Measurements from ENCODE around the gene ZNF862. TPM values are rescaled to one million over a fixed set of nuclear protein-coding genes. Genes with fewer than 3 reads are reported as not detected.
A peak's percentile ranks its signal among the peaks of the same experiment; 100 is the strongest.

Gene ZNF862
- 10 to 100 TPM; 18.1 to 20.9 (median 19.8) TPM for polyA plus RNA-seq (ENCODE audit: insufficient read length in 4 of 4)

DNA sequence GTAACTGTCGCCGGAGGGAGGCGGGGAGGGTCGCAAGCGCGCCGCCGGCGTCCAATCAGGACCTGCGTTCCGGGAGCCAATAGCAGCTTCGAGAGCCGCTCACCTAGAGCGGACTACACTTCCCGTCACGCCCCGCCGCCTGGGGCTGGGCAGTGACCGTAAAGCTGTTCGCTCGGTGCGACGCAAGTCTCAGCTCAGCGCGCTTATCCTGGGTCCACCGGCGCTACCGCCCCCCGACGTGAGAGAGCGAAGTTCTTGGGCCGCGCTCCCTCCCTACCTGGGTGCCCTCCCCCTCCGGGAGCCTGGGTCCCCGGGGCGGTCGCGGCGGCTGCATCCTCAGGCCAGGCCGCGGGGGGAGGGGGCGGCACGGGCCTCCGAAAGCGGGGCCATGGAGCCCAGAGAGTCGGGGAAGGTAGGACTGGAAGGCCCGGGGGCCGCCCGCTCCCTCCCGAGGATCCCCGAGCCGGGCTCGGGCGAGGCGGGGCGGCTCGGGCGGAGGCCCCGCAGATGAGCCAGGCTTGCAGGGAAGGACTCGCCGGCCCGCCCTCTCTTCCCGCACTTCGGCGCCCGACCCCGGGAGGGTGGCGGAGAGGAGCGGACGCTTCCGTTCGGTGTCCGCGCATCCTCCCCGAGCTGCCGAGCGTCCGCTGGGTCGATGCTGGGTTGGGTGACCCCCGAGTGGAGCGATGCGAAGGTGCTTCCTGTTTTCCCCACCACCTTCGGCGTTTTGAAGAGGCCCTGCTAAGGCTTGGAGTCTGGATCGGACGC is at the start of gene ZNF862:
TSS of gene ZNF862 (plus strand) at position 152 of the 768 bp plus-strand sequence. CDS start at position 389, 237 bp downstream.
- DNase-seq (ENCODE audit: low read depth in 4 of 4, low spot score in 3 of 4) = peak; percentile 93 to 95 (median 94)

DNA sequence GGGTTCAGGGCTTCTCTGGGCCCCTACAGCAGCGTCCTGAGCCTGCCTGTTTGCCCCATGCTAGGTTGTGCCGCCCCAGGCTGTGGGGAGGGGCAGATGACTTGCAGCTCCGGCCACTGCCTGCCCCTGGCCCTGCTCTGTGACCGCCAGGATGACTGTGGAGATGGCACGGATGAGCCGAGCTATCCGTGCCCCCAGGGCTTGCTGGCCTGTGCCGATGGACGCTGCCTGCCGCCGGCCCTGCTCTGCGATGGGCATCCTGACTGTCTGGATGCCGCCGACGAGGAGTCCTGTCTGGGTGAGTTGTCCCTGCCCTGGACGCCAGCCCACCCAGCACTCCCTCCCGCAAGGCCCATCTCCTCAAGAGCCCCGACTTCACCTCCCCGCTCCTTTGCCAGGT is 49.1 kb upstream of the ZNF862 start:
- no peak for DNase-seq (ENCODE audit: low read depth in 4 of 4, low spot score in 3 of 4)

DNA sequence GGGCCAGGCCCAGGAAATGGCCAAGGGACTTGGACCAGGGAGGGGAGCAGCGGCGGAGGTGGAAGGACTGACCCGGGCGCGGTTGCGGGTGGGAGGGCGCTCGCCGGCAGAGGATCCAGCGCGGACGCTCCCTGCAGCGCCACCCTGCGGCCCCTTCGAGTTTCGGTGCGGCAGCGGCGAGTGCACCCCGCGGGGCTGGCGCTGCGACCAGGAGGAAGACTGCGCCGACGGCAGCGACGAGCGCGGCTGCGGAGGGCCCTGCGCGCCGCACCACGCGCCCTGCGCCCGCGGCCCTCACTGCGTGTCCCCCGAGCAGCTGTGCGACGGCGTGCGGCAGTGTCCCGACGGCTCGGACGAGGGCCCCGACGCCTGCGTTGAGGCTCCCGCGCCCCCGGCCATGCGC is 48.0 kb upstream of the ZNF862 start:
- no peak for DNase-seq (ENCODE audit: low read depth in 4 of 4, low spot score in 3 of 4)

DNA sequence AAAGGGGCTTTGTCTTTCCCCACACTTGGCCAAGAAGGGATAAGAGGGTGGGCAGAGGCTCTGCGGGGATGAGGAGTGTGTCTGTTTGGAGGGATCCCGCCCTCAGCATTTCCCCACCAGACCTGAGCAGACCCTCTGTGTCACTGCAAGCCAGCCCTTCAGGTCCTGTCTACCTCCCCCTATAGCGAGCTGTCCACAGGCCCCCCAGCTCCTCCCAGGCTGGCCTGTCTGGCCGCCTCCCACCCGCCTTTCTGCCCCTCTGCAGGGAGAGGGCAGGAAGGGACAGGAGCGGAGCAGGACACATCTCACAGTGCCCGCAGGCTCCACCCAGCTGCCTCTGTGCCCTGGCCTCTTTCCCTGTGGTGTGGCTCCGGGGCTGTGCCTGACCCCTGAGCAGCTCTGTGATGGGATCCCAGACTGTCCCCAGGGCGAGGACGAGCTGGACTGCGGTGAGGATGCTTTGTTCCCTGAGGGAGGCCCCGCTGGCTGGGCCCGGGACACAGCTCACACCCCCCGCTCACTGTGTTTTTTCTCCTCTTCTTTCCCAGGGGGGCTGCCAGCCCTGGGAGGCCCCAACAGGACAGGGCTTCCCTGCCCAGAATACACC is 47.3 kb upstream of the ZNF862 start:
- DNase-seq (ENCODE audit: low read depth in 4 of 4, low spot score in 3 of 4) = no peak

DNA sequence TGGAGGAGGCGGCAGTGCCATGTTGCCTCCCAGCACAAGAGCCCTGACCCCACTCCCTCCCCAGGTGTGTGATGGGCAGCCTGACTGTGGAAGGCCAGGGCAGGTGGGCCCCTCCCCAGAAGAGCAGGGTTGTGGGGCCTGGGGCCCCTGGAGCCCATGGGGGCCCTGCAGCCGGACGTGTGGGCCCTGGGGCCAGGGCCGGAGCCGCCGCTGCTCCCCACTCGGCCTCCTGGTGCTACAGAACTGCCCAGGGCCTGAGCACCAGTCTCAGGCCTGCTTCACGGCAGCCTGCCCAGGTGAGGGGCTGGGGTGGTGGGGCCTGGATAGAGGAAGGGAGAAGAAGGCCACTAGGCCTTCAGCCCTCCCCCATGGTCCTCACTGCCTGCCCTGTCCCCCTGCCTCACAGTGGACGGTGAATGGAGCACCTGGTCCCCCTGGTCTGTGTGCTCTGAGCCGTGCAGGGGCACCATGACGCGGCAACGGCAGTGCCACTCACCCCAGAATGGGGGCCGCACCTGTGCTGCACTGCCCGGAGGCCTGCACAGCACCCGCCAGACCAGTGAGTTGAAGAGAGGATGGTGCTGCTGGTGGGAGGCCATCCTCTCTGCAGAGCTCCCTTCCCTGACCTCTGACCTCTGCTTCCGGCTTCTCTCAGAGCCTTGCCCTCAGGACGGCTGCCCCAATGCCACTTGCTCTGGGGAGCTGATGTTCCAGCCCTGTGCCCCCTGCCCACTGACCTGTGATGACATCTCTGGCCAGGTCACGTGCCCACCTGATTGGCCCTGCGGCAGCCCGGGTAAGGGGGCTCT is 46.6 kb upstream of the ZNF862 start:
- no peak for DNase-seq (ENCODE audit: low read depth in 4 of 4, low spot score in 3 of 4)

DNA sequence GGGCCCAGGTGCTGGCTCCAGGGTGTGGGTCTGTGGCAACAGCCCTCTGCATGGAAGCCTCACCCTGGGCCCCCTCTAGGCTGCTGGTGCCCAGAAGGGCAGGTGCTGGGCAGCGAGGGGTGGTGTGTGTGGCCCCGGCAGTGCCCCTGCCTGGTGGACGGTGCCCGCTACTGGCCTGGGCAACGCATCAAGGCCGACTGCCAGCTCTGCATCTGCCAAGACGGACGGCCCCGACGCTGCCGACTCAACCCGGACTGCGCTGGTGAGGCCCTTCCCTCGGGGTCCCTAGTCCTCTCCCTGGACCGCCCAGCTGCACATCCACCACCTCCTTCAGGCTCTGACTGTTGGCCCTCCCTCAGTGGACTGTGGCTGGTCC is 46.0 kb upstream of the ZNF862 start:
- DNase-seq (ENCODE audit: low read depth in 4 of 4, low spot score in 3 of 4) = no peak

DNA sequence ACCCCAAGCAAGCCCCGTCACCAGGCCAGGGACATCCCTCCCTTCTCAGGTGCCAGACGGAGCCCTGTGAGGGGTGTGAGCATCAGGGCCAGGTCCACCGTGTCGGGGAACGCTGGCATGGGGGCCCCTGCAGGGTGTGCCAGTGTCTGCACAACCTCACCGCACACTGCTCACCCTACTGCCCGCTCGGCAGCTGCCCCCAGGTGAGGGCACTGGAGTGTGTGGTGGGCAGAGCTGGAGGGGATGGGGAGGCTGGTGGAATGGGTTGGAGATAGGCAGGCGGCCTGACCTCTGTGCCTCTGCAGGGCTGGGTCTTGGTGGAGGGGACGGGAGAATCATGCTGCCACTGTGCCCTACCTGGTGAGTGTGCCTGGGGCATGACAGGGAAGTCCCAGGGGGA is 44.9 kb upstream of the ZNF862 start:
- no peak for DNase-seq (ENCODE audit: low read depth in 4 of 4, low spot score in 3 of 4)

DNA sequence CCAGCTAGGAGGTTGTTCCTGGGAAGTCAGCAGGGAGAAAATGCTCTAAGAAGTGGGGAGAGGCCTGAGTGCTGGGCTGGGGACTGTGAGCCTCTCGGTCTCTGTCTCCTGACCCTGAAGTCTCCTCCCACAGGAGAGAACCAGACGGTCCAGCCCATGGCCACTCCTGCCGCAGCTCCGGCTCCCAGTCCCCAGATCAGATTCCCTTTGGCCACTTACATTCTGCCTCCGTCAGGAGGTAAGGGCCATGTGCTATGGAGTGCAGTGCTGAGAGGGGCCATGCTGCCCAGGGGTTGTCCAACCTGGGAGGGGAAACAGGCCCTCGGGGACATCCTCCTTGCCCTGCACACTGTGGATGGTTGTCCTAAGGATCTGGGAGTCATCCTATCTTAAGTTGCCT is 43.5 kb upstream of the ZNF862 start:
- no peak for DNase-seq (ENCODE audit: low read depth in 4 of 4, low spot score in 3 of 4)

DNA sequence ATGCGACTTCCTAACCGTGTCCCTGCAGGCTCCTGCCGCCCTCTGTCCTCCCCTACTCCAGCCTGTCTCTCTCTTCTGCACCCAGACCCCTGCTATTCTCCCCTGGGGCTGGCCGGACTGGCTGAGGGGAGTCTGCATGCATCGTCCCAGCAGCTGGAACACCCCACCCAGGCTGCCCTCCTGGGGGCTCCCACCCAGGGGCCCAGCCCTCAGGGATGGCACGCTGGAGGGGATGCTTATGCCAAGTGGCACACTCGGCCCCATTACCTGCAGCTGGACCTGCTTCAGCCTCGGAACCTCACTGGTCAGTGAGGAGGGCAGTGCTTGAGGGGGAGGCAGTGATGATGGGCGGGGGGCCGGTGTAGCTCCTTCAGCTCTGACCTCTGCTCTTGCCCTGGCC is 43.0 kb upstream of the ZNF862 start:
- DNase-seq (ENCODE audit: low read depth in 4 of 4, low spot score in 3 of 4) = no peak

DNA sequence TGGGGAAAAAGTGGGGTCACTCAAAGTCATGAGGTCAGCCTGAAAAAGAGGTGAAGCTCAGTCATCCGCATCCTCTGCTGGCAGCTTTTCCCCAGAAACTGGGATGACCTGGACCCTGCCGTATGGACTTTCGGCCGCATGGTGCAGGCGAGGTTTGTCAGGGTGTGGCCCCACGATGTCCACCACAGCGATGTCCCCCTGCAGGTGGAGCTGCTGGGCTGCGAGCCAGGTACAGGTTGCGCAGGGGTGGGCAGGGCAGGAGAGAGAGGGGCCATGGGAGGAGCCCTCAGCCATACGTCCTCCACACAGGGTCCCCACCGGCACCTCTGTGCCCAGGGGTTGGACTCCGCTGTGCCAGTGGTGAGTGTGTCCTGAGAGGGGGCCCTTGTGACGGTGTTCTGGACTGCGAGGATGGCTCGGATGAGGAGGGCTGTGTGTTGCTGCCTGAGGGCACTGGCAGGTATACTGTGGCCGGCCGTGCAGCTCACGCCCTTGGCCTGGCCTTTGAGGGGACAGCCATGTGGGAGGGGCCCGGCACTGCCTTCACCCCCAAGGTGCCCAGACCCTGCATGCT is 41.8 kb upstream of the ZNF862 start:
- DNase-seq (ENCODE audit: low read depth in 4 of 4, low spot score in 3 of 4) = no peak

DNA sequence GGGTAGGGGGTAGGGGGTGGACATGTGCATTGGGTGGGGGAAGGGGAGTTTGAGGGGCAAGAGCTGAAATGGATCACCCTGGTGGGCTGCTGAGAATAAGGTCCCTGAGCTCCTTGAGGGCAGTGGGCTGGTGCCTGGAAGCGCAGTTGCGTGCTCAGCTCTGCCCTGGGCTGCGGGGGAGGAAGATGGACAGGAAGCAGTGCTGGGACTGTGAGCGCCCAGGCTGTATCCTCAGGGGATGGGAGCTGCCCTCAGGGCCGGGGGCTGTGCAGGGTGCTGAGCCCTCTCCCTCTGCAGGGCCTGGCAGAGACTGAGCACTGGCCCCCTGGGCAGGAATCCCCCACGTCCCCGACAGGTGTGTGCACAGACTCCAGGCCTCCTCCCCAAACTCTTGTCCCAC is 40.4 kb upstream of the ZNF862 start:
- no peak for DNase-seq (ENCODE audit: low read depth in 4 of 4, low spot score in 3 of 4)

DNA sequence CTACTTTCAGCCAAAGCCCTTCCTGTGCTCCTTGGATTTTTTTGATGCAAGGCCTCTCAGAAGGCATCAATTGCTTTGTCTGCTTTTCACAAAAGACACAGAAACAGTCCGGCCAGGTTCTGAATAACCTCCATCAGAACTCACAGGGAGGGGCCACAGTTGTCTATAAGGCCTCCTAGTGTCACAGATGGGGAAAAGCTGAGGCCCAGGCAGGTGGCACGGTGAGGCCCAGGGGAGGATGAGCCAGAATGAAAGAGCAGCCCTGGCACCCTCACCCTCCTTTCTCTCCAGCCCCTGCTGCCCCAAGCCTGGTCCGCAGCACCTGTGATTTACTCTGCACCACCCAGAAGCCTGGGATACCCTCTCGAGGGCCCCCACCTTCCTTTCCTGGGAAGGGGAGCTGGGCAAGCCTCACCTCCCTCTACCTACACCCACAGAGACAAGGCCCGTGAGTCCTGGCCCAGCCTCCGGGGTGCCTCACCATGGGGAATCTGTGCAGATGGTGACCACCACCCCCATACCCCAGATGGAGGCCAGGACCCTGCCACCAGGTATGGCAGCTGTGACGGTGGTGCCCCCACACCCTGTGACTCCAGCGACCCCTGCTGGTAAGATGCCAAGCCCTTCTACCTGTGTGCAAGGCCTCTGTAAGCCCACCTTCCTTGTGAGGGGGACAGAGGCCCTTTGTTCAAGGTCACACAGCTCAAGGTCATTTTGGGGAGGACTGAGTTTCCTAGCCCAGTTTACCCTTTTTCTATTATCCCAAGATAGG is 38.6 kb upstream of the ZNF862 start:
- no peak for DNase-seq (ENCODE audit: low read depth in 4 of 4, low spot score in 3 of 4)

DNA sequence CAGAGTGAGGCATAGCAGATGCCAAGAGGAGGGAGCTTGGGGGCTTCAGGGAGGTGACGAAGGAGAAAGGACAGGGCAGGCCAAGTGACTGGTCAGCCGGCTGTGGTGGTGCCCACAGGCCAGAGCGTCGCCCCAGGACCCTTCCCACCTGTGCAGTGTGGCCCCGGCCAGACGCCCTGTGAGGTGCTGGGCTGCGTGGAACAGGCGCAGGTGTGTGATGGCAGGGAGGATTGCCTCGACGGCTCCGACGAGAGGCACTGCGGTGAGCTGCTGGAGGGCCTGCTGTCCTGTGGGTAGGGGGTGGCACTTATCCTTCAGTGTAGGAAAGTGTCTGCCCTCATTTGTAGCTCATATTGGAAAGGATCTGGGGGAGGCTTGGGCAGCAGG is 38.0 kb upstream of the ZNF862 start:
- no peak for DNase-seq (ENCODE audit: low read depth in 4 of 4, low spot score in 3 of 4)

DNA sequence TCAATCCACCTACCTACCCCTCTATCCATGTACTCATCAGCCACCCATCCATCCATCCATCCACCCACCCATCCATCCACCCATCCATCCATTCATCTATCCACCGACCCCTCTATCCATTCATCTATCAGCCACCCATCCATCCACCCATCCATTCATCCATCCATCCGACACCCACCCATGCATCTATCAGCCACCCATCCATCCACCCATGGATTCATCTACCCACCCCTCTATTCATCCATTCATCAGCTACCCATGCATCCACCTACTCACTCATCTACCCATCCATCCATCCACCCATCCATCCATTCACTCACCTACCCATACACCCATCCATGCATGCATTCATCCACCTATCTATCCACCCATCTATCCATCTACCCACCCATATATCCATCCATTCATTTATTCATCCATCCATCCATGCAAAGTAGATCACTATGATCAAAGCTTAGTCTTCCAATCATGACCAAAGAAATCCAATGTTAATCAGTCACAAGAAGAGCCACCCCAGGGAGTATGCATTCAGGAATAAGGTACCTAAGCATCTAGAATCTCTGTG is 37.1 kb upstream of the ZNF862 start:
- DNase-seq (ENCODE audit: low read depth in 4 of 4, low spot score in 3 of 4) = no peak

DNA sequence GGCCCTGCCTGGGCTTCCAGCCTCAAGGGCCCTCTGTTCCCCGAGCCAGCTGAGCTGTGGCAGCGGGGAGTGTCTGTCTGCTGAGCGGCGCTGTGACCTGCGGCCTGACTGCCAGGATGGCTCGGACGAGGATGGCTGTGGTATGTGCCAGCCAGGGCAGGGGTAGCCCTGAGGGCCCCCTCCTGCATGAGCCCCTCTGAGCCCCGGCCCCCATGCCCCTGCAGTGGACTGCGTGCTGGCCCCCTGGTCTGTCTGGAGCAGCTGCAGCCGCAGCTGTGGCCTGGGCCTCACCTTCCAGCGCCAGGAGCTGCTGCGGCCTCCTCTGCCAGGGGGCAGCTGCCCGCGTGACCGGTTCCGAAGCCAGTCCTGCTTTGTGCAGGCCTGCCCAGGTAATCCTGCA is 36.4 kb upstream of the ZNF862 start:
- no peak for DNase-seq (ENCODE audit: low read depth in 4 of 4, low spot score in 3 of 4)

DNA sequence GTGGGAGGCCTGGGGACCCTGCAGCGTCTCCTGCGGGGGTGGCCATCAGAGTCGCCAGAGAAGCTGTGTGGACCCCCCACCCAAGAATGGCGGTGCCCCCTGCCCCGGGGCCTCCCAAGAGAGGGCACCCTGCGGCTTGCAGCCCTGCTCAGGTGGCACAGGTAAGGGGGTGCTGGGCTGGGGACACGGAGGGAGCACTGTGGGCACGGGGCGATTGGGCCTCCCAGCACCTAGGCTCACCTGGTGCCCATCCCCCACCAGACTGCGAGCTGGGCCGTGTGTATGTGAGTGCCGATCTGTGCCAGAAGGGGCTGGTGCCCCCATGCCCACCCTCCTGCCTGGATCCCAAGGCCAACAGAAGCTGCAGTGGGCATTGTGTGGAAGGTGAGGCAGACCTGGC is 35.2 kb upstream of the ZNF862 start:
- no peak for DNase-seq (ENCODE audit: low read depth in 4 of 4, low spot score in 3 of 4)

DNA sequence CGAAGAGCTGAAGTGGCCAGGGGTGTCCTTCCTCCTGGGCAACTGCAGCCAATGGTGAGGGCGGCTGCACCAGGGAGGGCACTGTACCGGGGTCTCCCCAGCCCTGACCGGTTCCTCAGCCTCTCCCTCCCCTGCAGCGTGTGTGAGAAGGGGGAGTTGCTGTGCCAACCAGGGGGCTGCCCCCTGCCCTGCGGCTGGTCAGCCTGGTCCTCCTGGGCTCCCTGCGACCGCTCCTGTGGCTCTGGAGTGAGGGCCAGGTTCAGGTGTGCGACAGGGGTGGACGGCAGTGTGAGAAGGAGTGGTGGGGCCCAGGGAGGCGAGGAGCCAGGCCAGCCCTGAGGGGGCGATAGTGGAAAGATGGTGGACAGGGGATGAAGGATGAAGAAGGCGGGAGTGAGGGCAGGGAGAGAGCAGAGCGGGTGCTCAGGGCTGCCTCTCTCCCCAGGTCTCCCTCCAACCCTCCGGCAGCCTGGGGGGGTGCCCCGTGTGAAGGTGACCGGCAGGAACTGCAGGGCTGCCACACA is 34.6 kb upstream of the ZNF862 start:
- no peak for DNase-seq (ENCODE audit: low read depth in 4 of 4, low spot score in 3 of 4)

DNA sequence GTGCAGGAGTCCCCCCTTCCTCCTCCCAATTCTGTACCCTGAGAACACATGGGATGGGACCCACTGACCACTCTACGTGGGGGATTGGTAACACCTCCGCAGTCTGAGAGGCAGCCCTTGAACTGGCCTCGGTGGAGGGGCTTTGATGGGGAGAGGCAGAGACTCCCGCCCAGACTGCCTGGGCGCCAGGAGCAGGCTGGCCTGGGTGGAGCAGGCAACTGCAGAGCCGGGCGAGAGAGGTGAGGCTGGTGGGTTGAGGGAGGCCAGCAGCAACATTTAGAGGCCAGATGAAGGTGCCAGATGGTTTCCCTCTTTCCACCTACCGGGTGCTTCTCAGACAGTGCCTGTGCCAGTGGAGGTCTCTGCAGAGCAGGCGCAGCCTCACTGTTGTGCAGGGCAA is 34.1 kb upstream of the ZNF862 start:
- no peak for DNase-seq (ENCODE audit: low read depth in 4 of 4, low spot score in 3 of 4)

DNA sequence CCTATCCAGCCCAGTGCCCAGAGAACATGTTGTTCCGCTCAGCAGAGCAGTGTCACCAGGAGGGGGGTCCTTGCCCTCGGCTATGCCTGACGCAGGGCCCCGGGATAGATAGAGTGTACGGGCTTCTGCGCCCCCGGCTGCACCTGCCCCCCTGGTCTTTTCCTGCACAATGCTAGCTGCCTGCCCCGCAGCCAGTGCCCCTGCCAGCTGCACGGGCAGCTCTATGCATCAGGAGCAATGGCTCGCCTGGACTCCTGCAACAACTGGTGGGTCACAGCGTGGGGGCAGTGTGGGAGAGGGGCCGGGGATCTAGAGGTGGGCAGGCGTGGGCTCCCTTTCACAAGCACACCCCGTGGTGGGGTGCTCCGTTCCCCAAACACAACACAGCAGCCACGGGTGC is 31.4 kb upstream of the ZNF862 start:
- no peak for DNase-seq (ENCODE audit: low read depth in 4 of 4, low spot score in 3 of 4)

DNA sequence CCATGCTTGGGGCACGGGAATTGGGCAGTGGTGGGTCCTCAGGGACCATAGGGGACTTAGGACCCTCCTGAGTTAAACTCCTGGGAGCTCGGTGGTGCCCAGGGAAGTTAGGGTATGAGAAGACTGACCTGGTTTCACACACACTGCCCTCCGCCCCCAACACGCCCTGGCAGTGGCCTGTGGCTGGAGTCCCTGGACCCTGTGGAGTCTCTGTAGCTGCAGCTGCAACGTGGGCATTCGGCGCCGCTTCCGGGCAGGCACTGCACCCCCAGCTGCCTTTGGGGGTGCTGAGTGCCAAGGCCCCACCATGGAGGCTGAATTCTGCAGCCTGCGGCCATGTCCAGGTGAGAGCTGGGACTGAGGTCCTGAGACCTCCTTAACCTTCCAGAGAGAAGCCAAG is 29.9 kb upstream of the ZNF862 start:
- no peak for DNase-seq (ENCODE audit: low read depth in 4 of 4, low spot score in 3 of 4)
